Stimulated activated CD4-positive, alpha-beta T cell treated with anti-CD3 and anti-CD28 coated beads, Interleukin-12 subunit alpha, Interleukin-12 subunit beta, amount 100 ng/mL, for 4 hours (primary cell): Measurements from ENCODE around the gene BTBD9.
"Not testable (repeated sequence)": the region's sequence is repeated elsewhere in the genome, so short reads cannot be mapped to it uniquely, and the experiment has no call there.

ENCODE experiments used
- DNase-seq: peaks from one replicate; pipeline ENCODE4 v3.0.0-alpha.2; 2020

The BTBD9 gene

DNA sequence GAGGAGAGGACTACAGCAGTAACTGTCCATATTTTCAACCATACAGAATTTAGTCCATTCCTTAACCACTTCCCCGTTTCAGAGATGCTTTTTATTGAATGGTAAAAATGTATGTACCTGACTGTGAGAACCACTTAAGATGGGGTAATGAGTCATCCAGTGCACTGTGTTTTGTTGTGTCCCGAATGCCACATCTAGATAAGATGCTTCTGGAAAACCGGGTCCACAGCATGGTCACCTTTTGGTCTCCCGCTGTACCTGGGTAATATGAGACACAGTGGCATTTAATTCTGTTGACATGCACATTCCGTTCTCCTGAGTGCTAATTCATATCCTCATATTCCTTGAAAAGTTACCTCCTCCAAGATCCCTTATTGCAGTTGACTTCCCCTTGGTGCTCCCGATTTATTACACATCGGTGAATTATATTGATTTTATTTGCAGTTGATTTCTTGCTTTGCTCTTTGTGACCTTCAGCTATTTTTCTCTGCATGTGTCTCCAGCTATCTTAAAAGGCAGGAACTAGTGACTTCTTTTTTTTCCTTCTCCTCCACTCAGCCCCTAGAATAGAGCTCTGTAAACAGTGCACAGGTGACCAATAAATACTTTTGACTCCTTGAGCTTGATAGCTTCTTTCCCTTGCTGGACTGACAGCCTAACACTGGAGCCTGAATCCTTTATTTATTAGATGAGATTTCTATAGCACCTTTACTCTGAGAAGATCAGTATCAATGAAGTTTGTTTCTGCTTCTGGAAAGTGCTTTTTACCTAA, 505.6 kb downstream of the BTBD9 start:
- DNase-seq, result no peak

DNA sequence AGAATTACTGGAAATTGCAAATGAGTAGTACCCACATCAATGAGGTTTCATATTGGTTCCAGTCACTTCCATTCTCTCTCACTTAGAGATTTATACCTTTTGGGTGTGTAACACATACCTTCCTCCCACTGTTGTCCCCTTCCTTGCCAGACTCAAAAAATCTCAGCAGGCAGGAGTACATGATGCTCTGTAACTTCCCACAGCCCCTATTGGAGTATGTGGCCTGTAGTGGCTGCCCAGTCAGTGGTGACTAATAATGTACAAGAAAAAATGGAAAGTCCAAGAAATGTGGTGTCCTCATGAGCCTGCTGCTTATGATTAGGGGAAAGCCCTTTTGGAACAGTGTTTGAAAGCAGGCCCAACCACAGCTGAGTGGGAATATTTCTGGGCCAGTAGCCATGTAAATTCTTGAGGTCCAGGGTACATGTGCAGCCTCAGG, 508.2 kb downstream of the BTBD9 start:
- no peak for DNase-seq

DNA sequence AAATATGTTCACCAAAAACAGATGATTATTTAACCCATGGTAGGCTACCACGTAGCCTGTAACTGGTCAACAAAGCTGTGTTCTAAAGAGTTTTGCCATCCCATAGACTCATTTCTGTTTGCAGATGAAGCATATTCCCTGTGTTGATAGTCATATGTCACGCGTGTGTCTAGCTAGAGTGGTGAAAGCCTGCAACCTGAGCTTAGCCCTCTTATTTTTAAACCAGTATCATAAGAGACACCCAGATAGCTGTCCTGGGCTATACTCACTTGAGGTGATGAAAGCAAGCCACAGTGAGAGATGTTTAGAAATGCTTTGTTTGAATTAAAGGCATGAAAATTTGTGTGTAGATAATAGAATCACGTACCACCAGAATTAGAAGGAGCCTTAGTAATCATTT, 512.4 kb downstream of the BTBD9 start:
- no peak for DNase-seq

DNA sequence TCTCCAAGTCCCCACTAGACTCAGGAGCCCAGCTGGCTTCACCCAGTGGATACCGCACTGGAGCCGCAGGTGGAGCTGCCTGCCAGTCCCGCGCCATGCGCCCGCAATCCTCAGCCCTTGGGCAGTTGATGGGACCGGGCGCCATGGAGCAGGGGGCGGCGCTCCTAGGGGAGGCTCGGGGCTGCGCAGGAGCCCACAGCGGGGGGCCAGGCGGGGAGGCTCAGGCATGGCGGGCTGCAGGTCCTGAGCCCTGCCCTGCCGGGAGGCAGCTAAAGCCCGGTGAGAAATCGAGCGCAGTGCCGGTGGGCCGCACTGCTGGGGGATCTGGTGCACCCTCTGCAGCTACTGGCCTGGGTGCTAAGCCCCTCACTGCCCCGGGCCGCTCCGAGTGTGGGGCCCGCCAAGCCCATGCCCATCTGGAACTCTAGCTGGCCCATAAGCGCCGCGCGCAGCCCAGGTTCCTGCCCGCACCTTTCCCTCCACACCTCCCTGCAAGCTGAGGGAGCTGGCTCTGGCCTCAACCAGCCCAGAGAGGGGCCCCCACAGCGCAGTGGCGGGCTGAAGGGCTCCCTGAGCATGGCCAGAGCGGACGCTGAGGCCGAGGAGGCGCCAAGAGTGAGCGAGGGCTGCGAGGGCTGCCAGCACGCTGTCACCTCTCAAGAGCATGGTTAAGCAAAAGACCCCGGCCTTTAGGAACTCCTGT, 515.4 kb downstream of the BTBD9 start:
- DNase-seq, result not testable (repeated sequence)

DNA sequence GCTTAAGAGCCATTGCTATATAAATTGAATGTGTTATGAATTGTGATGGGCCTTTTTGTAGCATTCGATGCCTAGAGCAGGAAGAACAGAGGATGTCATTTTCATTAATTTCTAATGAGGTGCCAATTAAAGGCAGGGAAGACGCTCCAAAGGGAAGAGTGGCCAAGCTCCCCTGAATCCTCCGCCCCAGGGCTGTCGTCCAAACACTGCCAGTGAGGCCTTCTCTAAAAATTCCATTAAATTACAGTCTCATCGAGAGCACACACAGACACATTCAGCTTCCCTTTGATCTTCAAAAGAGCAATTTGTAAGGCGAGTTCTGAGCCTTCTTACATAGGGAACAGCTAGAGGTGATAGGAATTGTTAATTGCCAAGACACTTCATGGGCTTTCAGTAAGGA, 520.2 kb downstream of the BTBD9 start:
- no peak for DNase-seq

DNA sequence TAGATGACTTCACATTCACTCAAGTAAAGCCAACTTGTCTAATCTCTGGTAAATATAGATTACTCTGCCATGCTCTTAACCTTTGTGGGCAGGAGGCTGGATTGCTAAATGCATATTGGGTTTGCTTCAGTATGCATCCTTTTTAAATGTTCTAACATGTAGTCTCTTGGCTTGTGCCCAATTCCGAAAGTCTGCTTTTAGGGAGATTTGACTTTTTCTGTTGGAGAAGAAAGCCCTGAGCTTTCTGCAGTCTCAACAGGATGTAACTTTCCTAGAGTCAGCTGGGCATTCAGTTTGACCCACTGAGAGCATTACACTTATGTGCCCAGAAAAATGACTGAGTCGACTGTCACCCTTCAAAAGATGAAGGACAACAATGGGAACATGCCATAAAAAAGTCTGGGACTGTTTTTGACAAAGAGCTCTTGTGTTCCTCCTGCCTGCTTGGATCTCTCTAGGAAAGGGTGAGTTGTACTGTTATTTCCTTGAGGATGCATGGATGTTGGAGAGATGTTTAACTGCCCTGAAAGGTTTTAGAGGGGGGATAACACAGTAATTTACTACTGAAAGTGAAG, 520.9 kb downstream of the BTBD9 start:
- DNase-seq, result no peak
